Stimulated activated naive CD4-positive, alpha-beta T cell treated with Interleukin-2 at 50 U/mL for 16 hours (primary cell): Measurements from ENCODE around the gene ART4.

Experiments used
- DNase-seq: peaks from one replicate; lab custom pipeline; 2025; lab: John Stamatoyannopoulos, UW

ART4 gene

DNA sequence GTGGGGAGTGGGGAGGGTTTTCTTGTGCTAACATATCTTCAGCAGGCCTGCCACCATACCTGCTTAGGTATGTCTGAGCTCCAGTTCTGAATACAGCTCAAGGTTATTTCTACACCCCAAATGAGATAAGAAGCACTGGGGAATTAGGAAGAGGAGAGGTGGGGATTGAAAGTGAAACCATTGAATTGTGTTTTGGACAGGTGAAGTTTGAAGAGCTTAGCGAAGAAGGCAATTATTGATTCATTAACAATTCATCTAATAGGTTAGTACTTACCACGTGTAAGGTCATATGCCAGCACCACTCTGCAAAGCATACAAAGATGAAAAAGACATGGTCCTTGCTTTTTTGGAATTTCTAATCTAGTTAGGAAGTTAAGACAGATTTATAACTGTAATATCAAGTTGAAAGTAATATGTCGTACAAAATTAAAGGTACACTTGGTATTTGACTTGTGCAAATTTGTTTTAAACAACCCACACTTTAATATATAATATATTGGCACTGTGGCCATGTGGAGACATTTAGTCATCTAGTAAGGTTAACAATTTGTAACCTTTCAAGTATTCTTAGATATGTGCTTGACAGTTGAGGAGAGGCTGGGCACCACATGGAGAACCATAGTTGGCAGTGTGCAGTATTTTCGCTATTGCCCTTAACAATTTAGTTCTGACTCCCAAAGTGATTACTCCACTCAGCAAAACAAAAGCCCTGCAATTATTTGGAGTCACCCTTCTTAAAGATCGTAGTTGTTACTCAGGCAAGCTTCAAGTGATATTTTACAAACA, 33.0 kb downstream of the ART4 start:
- no peak for DNase-seq

DNA sequence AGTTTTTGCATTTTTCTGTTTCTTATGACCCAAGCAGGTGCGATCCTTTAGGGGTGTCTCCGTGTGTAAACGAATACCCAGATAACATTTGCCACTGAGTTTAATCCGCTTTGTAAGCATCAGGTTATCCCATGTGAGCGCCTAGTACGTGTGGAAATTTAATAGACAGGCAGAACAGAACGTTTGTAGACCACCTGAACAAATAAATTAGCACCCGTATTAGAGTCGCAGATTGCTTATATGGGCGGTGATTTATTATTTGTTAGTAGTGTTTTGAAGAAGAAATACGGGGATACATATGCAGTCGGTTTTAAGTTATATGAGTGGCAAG, 39.5 kb downstream of the ART4 start:
- DNase-seq: no peak

DNA sequence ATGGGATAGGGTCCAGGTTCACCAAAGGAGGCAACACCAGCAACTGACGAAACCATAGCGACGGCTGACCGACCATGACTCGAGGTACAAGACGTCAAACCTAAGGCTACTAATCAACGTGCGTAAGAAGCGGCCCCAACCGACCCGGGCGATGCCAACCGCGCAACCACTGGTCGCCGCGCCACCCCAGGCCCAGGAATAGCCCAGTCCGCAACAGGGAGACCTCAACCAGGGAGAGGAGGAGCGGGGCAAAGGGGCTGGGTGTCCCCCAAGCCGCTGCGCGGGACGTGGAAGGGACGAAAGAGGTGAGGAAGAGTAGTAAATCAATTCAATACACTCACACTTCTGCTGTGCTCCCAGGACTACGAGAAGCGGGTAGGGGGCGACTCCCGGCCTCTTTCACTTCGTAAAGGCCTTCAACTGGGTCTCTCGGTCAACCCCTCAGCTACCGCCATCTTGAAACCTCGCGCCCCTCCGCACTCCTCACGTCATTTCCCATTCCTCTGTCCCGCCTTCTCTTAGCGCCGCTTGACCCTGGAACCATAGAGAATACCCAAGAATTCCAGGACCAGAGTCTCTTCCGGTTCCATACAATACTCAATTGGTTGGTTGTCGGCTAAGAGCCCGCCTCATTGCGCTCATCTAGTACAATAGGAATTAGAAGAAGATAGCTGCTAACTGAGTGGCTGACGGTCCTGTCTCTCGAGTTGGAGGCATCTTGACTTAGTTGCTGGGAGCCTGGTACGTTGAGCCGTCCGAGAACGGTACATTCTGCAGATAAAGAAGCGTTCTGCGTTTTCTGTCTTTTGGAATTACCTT, 40.1 kb downstream of the ART4 start, which contains the start of the genes C12orf60 and WBP11:
Gene C12orf60 (plus strand): TSS at position 660 of the 819 bp plus-strand sequence. CDS start 19,266 bp downstream, outside the sequence.
Gene WBP11 (minus strand): TSS at position 468 of the 819 bp plus-strand sequence. CDS start 2,095 bp downstream, outside the sequence.
- DNase-seq: peak; percentile 89

- DNase-seq: no peak
Measured at GRCh38 chr12:14802721-14803010, 40.7 kb downstream of the ART4 start.

DNA sequence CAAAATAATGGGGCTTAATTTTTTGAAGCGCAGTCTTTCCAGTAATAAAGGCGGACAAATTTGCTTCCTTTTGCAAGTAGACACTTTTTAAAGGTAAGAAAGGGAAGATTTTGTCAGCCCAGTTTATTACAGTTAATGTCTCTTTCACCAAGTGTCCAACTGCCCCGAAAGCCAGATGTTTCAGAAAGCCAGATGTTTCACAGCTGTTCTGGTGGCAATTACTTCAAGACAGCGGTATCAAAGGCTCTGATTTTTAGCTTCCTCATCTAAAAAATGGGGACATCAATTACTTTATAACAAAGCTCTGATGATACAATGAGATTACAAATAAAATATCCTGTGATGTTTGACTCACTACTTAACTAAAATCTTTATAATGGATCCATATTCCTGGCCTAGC, 41.1 kb downstream of the ART4 start:
- no peak for DNase-seq

DNA sequence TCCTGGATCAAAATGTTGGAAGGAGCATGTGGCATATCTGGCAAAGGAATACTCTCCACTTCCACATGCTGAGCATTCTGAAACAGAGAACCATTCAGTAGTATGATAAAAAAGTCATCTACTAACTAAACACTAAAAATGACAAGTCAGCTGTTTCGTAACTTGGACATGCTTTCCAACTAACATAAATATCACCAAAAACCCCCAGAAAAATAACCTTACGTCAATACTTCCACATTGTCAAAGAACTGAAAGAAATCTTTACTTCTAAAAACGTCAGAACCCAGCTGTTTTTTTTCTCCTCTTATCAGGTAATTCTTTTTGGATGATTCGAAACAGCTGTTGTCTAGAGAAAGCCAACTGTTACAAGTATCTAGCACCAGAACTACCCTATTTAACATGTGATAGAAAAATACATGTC, 48.3 kb downstream of the ART4 start:
- DNase-seq: no peak

- no peak for DNase-seq
Measured at GRCh38 chr12:14785568-14785967, 57.8 kb downstream of the ART4 start.

GRCh38 chr12:14784471-14784870, 58.9 kb downstream of the ART4 start:
- DNase-seq: no peak

DNA sequence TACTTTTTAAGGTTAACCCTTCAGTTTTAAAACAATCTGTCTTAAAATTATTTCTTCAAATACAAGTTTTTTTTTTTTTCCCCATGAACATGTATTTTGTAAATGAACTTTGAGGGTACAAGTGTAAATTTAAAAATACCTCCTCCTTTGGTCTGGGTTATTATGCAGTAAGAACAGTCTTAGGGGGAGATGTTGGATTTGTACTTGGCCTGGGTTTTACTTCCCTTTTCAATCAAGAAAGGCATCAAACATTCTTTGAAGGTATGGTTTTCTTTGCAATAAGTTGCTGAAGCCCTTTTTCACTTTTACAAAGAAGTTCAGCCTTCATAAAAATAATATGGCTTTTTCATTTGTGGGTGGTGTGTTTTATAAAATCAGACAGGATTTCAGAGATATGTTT, 60.6 kb downstream of the ART4 start:
- no peak for DNase-seq

DNA sequence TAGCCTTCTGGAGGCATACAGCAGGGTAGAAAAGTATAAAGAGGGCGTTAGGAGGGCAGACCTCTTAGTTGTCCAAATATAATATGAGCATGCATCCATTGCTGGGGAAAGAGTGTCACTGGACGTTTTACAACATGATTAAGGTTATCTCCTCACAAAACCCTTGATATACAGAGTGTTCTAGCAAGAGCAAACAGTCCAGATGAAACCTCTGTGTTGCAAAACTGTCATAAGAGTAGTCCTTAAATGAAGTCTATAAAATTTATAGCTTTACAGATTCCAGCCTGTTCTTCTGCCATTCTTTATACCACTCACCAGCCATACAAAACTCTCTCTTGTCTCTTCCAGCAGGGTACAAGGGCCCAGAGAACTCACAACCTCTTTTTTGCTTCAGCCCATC, 61.8 kb downstream of the ART4 start:
- no peak for DNase-seq

DNA sequence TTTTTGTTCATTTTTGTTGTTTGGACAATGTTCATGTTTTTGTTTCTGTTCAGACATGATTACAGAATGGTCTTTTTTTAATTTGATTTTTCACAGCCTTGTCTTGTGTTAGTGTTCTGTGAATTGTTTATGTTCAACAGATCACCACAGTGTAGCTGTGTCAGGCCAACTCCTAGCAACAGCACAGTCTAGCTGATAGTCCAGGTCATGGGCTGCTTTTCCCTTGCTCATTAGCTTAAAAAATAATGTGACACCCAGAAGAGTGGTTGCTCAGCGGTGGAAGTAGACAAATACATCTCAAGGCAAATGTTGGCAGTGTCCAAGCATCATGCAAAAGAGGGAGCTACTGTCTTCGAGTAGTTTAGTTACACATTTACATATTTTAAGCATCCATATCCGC, 62.5 kb downstream of the ART4 start:
- DNase-seq: no peak

GRCh38 chr12:14779834-14780233, 63.5 kb downstream of the ART4 start:
- DNase-seq: no peak

GRCh38 chr12:14777271-14777670, 66.1 kb downstream of the ART4 start:
- no peak for DNase-seq

GRCh38 chr12:14776236-14776961, 66.9 kb downstream of the ART4 start:
- no peak for DNase-seq

- DNase-seq: no peak
Measured at GRCh38 chr12:14775636-14775980, 67.7 kb downstream of the ART4 start.
